GM23338 (cell line): ENCODE data around the gene MIER2. TPM values are rescaled to one million over a fixed set of nuclear protein-coding genes. Genes with fewer than 3 reads are reported as not detected.

Experiments
- ATAC-seq: fragments of 200-7000 bp; cut with Tn5 transposase; 3 replicates; pipeline ENCODE4 v1.9.1; 2020
- DNase-seq: peaks from one replicate; pipeline ENCODE4 v3.0.0-alpha.2; 2015; ENCODE audit warnings: low spot score
- H2AFZ ChIP-seq: fragments of 200-600 bp; sonication (generic); 2 replicates; pipeline ENCODE4 v1.8.0; 2016; ENCODE audit warnings: antibody characterized with exemption, mild to moderate bottlenecking, moderate library complexity
- H3F3A ChIP-seq: fragments of 200-600 bp; sonication (generic); replicated peaks from 2 replicates; pipeline ENCODE4 v1.8.0; 2017; ENCODE audit warnings: antibody characterized with exemption, mixed run types, low read depth
- H3K27ac ChIP-seq: fragments of 200-600 bp; sonication (generic); 2 replicates; pipeline ENCODE4 v1.6.1; 2016; ENCODE audit warnings: low read depth
- H3K27me3 ChIP-seq: fragments of 200-600 bp; sonication (generic); 2 replicates; pipeline ENCODE4 v1.8.0; 2016; ENCODE audit warnings: mild to moderate bottlenecking, mixed run types, moderate library complexity; ENCODE audit not compliant: insufficient read depth
- H3K36me3 ChIP-seq: fragments of 200-600 bp; sonication (generic); 2 replicates; pipeline ENCODE4 v1.8.0; 2016; ENCODE audit warnings: mild to moderate bottlenecking; ENCODE audit not compliant: insufficient read depth
- H3K4me1 ChIP-seq: fragments of 200-600 bp; sonication (generic); 2 replicates; pipeline ENCODE4 v1.8.0; 2016; ENCODE audit warnings: mild to moderate bottlenecking, moderate library complexity; ENCODE audit not compliant: insufficient read depth
- H3K4me2 ChIP-seq: fragments of 200-600 bp; sonication (generic); 2 replicates; pipeline ENCODE4 v1.7.1; 2017; ENCODE audit warnings: mixed run types
- H3K4me3 ChIP-seq: fragments of 200-600 bp; sonication (generic); 2 replicates; pipeline ENCODE4 v1.6.1; 2016; ENCODE audit warnings: mixed run types
- H3K79me2 ChIP-seq: fragments of 200-600 bp; sonication (generic); replicated peaks from 2 replicates; pipeline ENCODE4 v1.8.0; 2017; ENCODE audit warnings: mild to moderate bottlenecking; ENCODE audit not compliant: insufficient read depth
- H3K9me2 ChIP-seq: fragments of 200-600 bp; sonication (generic); 2 replicates; pipeline ENCODE4 v1.8.0; 2017; ENCODE audit not compliant: insufficient read depth
- H4K20me1 ChIP-seq: fragments of 200-600 bp; sonication (generic); replicated peaks from 2 replicates; pipeline ENCODE4 v1.8.0; 2017; ENCODE audit warnings: mild to moderate bottlenecking; ENCODE audit not compliant: insufficient read depth
- H3K27ac Mint-ChIP-seq: 2 replicates; pipeline ENCODE4 v1.8.0; 2020; ENCODE audit warnings: inconsistent platforms, mild to moderate bottlenecking, moderate library complexity, mixed read lengths
- H3K27me3 Mint-ChIP-seq: 3 replicates; pipeline ENCODE4 v1.8.0; 2022; ENCODE audit warnings: low read depth, mild to moderate bottlenecking, moderate library complexity, mixed read lengths, inconsistent platforms; ENCODE audit not compliant: insufficient read depth, poor library complexity
- H3K36me3 Mint-ChIP-seq: 3 replicates; pipeline ENCODE4 v1.8.0; 2021; ENCODE audit warnings: low read depth, mild to moderate bottlenecking, inconsistent platforms, moderate library complexity, mixed read lengths
- H3K4me1 Mint-ChIP-seq: 3 replicates; pipeline ENCODE4 v1.8.0; 2020; ENCODE audit warnings: mild to moderate bottlenecking, inconsistent platforms, mixed read lengths
- H3K4me3 Mint-ChIP-seq: 3 replicates; pipeline ENCODE4 v1.8.0; 2021; ENCODE audit warnings: moderate library complexity, mild to moderate bottlenecking, inconsistent platforms, mixed read lengths
- H3K9me3 Mint-ChIP-seq: 3 replicates; pipeline ENCODE4 v1.8.0; 2020; ENCODE audit warnings: moderate library complexity, mild to moderate bottlenecking, inconsistent platforms, mixed read lengths
- CREB1 ChIP-seq: fragments of 250-450 bp; sonication (Bioruptor Pico); IDR thresholded peaks from 2 replicates; pipeline ENCODE4 v1.5.0; 2020; ENCODE audit warnings: low read depth, mild to moderate bottlenecking, moderate library complexity
- EZH2phosphoT487 ChIP-seq: fragments of 200-600 bp; sonication (generic); IDR thresholded peaks from one replicate; pipeline ENCODE4 v1.8.1; 2018; ENCODE audit warnings: antibody characterized with exemption; ENCODE audit not compliant: unreplicated experiment
- NANOG ChIP-seq: IDR thresholded peaks from 2 replicates; pipeline ENCODE4 v1.6.1; 2016; ENCODE audit warnings: antibody characterized with exemption, borderline replicate concordance
- POLR2AphosphoS5 ChIP-seq: IDR thresholded peaks from 2 replicates; pipeline ENCODE4 v1.6.1; 2016; ENCODE audit warnings: antibody characterized with exemption, low read depth
- STAT1 ChIP-seq: IDR thresholded peaks from one replicate; pipeline ENCODE4 v1.6.1; 2016; ENCODE audit warnings: antibody characterized with exemption; ENCODE audit not compliant: unreplicated experiment
- ZNF114 ChIP-seq: fragments of 250-450 bp; sonication (Bioruptor Pico); IDR thresholded peaks from 2 replicates; pipeline ENCODE4 v1.5.0; 2020; ENCODE audit warnings: mild to moderate bottlenecking, moderate library complexity
- ZNF331 ChIP-seq: fragments of 250-450 bp; sonication (Bioruptor Pico); IDR thresholded peaks from 2 replicates; pipeline ENCODE4 v1.5.0; 2020; ENCODE audit warnings: low read depth, mild to moderate bottlenecking, moderate library complexity
- polyA plus RNA-seq: library from polyadenylated mRNA; unstranded; fragments of >200 nt; fragmentation: Nextera tagmentation; extraction: Ambion mirVana; gene quantifications from 2 replicates; pipeline ENCODE4 v1.2.1, GENCODE V29; 2016
- total RNA-seq: library from RNA; depleted of rRNA; stranded (reverse); fragments of >200 nt; shearing (Covaris generic); gene quantifications from 2 replicates; pipeline ENCODE4 v1.2.3, GENCODE V29; 2014
- TF ChIP-seq, protein P1 (sequence below): fragments of 250-450 bp; sonication (Bioruptor Pico); IDR thresholded peaks from 2 replicates; pipeline ENCODE4 v1.5.0; 2020; ENCODE audit warnings: mild to moderate bottlenecking, moderate library complexity
- TF ChIP-seq, protein P2 (sequence below), 2 experiments: fragments of 200-600 bp in 1 of 2; sonication (generic) in 1 of 2; conservative IDR thresholded peaks; 2 replicates each; pipeline versions ENCODE4 v1.5.1 to v1.6.1; 2016 to 2017; ENCODE audit warnings: antibody characterized with exemption in 2 of 2, low read depth in 2 of 2, mild to moderate bottlenecking in 2 of 2, moderate library complexity in 1 of 2
- TF ChIP-seq, protein P3 (sequence below): IDR thresholded peaks from one replicate; pipeline ENCODE4 v1.6.1; 2018; ENCODE audit warnings: antibody characterized with exemption; ENCODE audit not compliant: unreplicated experiment
- TF ChIP-seq, protein P4 (sequence below): IDR thresholded peaks from 2 replicates; pipeline ENCODE4 v1.6.1; 2016; ENCODE audit warnings: antibody characterized with exemption

MIER2 gene
- total and polyA plus RNA-seq, 2 experiments from 2014 or later: 30.2 to 37.9 TPM

DNA sequence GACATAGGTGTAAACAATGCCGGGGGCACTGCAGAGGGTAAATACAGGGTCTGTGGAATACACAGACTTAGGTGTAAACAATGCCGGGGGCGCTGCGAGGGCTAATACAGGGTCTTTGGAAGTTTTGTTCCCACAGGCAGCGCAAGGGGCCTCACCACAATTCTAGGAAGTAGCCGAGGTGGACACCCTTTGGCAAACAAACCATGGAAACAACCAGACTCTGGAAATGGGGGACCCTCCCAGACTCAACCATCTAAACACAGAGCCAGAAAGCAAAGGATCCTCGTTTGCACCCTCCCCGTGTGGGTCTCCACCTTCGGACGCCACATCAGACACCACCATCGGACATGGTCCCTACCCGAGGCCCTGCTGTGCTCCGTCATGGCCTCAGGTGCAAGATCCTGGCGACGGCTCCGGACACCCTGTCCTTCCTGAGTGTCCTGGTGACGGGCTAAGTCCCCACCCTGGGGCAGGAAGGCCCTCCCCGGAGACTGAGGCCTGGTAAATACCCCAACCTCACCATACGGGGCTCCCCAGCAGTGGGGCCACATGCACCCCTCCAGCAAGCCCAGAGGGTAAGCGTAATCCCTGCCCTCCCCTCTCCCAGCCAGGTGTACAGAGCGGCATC is 36.7 kb downstream of the MIER2 start (continued):
- TF ChIP-seq, protein P1, sequence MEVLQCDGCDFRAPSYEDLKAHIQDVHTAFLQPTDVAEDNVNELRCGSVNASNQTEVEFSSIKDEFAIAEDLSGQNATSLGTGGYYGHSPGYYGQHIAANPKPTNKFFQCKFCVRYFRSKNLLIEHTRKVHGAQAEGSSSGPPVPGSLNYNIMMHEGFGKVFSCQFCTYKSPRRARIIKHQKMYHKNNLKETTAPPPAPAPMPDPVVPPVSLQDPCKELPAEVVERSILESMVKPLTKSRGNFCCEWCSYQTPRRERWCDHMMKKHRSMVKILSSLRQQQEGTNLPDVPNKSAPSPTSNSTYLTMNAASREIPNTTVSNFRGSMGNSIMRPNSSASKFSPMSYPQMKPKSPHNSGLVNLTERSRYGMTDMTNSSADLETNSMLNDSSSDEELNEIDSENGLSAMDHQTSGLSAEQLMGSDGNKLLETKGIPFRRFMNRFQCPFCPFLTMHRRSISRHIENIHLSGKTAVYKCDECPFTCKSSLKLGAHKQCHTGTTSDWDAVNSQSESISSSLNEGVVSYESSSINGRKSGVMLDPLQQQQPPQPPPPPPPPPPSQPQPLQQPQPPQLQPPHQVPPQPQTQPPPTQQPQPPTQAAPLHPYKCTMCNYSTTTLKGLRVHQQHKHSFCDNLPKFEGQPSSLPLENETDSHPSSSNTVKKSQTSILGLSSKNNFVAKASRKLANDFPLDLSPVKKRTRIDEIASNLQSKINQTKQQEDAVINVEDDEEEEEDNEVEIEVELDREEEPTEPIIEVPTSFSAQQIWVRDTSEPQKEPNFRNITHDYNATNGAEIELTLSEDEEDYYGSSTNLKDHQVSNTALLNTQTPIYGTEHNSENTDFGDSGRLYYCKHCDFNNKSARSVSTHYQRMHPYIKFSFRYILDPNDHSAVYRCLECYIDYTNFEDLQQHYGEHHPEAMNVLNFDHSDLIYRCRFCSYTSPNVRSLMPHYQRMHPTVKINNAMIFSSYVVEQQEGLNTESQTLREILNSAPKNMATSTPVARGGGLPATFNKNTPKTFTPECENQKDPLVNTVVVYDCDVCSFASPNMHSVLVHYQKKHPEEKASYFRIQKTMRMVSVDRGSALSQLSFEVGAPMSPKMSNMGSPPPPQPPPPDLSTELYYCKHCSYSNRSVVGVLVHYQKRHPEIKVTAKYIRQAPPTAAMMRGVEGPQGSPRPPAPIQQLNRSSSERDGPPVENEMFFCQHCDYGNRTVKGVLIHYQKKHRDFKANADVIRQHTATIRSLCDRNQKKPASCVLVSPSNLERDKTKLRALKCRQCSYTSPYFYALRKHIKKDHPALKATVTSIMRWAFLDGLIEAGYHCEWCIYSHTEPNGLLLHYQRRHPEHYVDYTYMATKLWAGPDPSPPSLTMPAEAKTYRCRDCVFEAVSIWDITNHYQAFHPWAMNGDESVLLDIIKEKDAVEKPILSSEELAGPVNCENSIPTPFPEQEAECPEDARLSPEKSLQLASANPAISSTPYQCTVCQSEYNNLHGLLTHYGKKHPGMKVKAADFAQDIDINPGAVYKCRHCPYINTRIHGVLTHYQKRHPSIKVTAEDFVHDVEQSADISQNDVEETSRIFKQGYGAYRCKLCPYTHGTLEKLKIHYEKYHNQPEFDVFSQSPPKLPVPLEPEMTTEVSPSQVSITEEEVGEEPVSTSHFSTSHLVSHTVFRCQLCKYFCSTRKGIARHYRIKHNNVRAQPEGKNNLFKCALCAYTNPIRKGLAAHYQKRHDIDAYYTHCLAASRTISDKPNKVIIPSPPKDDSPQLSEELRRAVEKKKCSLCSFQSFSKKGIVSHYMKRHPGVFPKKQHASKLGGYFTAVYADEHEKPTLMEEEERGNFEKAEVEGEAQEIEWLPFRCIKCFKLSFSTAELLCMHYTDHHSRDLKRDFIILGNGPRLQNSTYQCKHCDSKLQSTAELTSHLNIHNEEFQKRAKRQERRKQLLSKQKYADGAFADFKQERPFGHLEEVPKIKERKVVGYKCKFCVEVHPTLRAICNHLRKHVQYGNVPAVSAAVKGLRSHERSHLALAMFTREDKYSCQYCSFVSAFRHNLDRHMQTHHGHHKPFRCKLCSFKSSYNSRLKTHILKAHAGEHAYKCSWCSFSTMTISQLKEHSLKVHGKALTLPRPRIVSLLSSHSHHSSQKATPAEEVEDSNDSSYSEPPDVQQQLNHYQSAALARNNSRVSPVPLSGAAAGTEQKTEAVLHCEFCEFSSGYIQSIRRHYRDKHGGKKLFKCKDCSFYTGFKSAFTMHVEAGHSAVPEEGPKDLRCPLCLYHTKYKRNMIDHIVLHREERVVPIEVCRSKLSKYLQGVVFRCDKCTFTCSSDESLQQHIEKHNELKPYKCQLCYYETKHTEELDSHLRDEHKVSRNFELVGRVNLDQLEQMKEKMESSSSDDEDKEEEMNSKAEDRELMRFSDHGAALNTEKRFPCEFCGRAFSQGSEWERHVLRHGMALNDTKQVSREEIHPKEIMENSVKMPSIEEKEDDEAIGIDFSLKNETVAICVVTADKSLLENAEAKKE (CRISPR knock-in tag): no peak
- TF ChIP-seq NANOG (no peak), POLR2AphosphoS5 (no peak), EZH2phosphoT487 (no peak), ZNF114 (CRISPR knock-in tag) (no peak)
- TF ChIP-seq, protein P2, sequence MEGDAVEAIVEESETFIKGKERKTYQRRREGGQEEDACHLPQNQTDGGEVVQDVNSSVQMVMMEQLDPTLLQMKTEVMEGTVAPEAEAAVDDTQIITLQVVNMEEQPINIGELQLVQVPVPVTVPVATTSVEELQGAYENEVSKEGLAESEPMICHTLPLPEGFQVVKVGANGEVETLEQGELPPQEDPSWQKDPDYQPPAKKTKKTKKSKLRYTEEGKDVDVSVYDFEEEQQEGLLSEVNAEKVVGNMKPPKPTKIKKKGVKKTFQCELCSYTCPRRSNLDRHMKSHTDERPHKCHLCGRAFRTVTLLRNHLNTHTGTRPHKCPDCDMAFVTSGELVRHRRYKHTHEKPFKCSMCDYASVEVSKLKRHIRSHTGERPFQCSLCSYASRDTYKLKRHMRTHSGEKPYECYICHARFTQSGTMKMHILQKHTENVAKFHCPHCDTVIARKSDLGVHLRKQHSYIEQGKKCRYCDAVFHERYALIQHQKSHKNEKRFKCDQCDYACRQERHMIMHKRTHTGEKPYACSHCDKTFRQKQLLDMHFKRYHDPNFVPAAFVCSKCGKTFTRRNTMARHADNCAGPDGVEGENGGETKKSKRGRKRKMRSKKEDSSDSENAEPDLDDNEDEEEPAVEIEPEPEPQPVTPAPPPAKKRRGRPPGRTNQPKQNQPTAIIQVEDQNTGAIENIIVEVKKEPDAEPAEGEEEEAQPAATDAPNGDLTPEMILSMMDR (conservative IDR thresholded peaks at IDR 0.05; ENCODE audit: low read depth in 2 of 2): no peak

DNA sequence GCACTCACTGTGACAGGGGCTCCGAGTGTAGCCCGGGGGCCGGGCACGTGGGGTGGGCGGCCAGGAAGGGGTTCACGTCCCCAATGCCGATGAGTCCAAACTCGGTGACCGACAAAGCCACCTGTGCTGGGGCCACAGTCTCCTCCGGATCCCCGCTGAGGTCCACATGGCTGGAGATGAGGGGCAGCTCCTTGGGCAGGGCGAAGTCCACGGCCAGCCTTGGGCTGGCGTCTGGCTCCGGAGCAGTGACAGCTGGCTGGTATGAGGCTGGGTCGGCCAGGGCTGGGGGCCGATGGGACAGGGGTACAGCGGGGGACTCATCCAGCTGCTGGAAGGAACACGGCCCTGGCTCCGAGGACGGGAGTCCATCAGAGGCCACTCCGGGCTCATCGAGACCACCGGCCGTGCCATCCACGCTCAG is 37.5 kb downstream of the MIER2 start:
- Mint-ChIP-seq H3K4me3 (no peak overlapping the region), H3K4me1 (no peaks in the 10 kb centered on the region), H3K9me3 (no peaks in the 10 kb centered on the region; the same call in 2 of the 3 replicates), H3K27ac (no peak overlapping the region), H3K27me3 (no peaks in the 10 kb centered on the region), H3K36me3 (peaks cover 51% of the 10 kb centered on the region)
- ATAC-seq (no peak), DNase-seq (no peak)
- no peak overlapping the region for H3K27ac ChIP-seq
- no peak overlapping the region for H3K4me3 ChIP-seq
- H3K27me3 ChIP-seq: no peaks in the 10 kb centered on the region
- H3K4me2 ChIP-seq: no peak overlapping the region
- H3K4me1 ChIP-seq: no peaks in the 10 kb centered on the region
- H3K79me2 ChIP-seq: 0 out of 2 replicates have a peak, but pooled peaks cover 4% of the 10 kb centered on the region
- H3F3A ChIP-seq: 0 out of 2 replicates have a peak, but pooled peaks cover under 1% of the 10 kb centered on the region
- H4K20me1 ChIP-seq: no peaks in the 10 kb centered on the region
- TF ChIP-seq EZH2phosphoT487: no peak
- TF ChIP-seq CREB1: no peak
- no peak for TF ChIP-seq ZNF331
- TF ChIP-seq ZNF114 (CRISPR knock-in tag): no peak
- no peak for TF ChIP-seq POLR2AphosphoS5
- no peak for TF ChIP-seq STAT1
- TF ChIP-seq, protein P3, sequence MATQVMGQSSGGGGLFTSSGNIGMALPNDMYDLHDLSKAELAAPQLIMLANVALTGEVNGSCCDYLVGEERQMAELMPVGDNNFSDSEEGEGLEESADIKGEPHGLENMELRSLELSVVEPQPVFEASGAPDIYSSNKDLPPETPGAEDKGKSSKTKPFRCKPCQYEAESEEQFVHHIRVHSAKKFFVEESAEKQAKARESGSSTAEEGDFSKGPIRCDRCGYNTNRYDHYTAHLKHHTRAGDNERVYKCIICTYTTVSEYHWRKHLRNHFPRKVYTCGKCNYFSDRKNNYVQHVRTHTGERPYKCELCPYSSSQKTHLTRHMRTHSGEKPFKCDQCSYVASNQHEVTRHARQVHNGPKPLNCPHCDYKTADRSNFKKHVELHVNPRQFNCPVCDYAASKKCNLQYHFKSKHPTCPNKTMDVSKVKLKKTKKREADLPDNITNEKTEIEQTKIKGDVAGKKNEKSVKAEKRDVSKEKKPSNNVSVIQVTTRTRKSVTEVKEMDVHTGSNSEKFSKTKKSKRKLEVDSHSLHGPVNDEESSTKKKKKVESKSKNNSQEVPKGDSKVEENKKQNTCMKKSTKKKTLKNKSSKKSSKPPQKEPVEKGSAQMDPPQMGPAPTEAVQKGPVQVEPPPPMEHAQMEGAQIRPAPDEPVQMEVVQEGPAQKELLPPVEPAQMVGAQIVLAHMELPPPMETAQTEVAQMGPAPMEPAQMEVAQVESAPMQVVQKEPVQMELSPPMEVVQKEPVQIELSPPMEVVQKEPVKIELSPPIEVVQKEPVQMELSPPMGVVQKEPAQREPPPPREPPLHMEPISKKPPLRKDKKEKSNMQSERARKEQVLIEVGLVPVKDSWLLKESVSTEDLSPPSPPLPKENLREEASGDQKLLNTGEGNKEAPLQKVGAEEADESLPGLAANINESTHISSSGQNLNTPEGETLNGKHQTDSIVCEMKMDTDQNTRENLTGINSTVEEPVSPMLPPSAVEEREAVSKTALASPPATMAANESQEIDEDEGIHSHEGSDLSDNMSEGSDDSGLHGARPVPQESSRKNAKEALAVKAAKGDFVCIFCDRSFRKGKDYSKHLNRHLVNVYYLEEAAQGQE: no peak
- TF ChIP-seq, protein P4, sequence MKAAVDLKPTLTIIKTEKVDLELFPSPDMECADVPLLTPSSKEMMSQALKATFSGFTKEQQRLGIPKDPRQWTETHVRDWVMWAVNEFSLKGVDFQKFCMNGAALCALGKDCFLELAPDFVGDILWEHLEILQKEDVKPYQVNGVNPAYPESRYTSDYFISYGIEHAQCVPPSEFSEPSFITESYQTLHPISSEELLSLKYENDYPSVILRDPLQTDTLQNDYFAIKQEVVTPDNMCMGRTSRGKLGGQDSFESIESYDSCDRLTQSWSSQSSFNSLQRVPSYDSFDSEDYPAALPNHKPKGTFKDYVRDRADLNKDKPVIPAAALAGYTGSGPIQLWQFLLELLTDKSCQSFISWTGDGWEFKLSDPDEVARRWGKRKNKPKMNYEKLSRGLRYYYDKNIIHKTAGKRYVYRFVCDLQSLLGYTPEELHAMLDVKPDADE: no peak
- no peak for TF ChIP-seq NANOG
- no peaks in the 10 kb centered on the region; the same call in 1 of the 2 replicates for H3K36me3 ChIP-seq
- H3K9me2 ChIP-seq: no peaks in the 10 kb centered on the region
- H2AFZ ChIP-seq: no peak overlapping the region
